K562 (cell line): Measurements from ENCODE around the gene TJP2. TPM values are rescaled to one million over a fixed set of nuclear protein-coding genes. Genes with fewer than 3 reads are reported as not detected.

Source experiments
- BRCA1 ChIP-seq, 2 experiments: fragments of 450-650 bp in 1 of 2; sonication (generic) in 1 of 2; formaldehyde crosslinking in 1 of 2; IDR thresholded peaks; 2 replicates each; pipeline versions ENCODE4 v1.5.0 to v1.6.1; 2017 to 2020; ENCODE audit warnings: mild to moderate bottlenecking in 1 of 2, missing genetic modification reagents in 1 of 2
- C11orf30 ChIP-seq: fragments of 450-650 bp; IDR thresholded peaks from 2 replicates; pipeline ENCODE4 v1.6.1; 2016; ENCODE audit warnings: low read depth, mild to moderate bottlenecking
- CAMTA2 ChIP-seq: fragments of 250-450 bp; sonication (Bioruptor Pico); conservative IDR thresholded peaks from 2 replicates; pipeline ENCODE4 v1.5.1; 2022
- E2F3 ChIP-seq: fragments of 250-450 bp; sonication (Bioruptor Pico); IDR thresholded peaks from 2 replicates; pipeline ENCODE4 v1.4.0; 2020; ENCODE audit warnings: mild to moderate bottlenecking
- FOXJ2 ChIP-seq: fragments of 200-800 bp; sonication (Bioruptor generic); IDR thresholded peaks from 2 replicates; pipeline ENCODE4 v1.6.1; 2016; ENCODE audit warnings: missing genetic modification characterization, missing compliant biosample characterization
- HDAC6 ChIP-seq: IDR thresholded peaks from 2 replicates; pipeline ENCODE4 v1.6.1; 2012; ENCODE audit warnings: low read depth, mild to moderate bottlenecking, control low read depth, inconsistent platforms, low read length, moderate library complexity
- HEY1 ChIP-seq: fragments of 250-450 bp; sonication (Bioruptor Pico); IDR thresholded peaks from 2 replicates; pipeline ENCODE4 v1.5.0; 2020; ENCODE audit warnings: mild to moderate bottlenecking, moderate library complexity, borderline replicate concordance
- ILK ChIP-seq: fragments of 450-650 bp; IDR thresholded peaks from 2 replicates; pipeline ENCODE4 v1.6.1; 2016; ENCODE audit warnings: missing genetic modification characterization, low read depth, mild to moderate bottlenecking, missing compliant biosample characterization, moderate library complexity, borderline replicate concordance
- MAFG ChIP-seq: fragments of 450-650 bp; conservative IDR thresholded peaks from 2 replicates; pipeline ENCODE4 v1.6.1; 2016; ENCODE audit warnings: missing genetic modification characterization, missing compliant biosample characterization
- MAFK ChIP-seq: IDR thresholded peaks from 2 replicates; pipeline ENCODE4 v1.6.1; 2011; ENCODE audit warnings: low read length, improper control_type of control experiment
- MCM5 ChIP-seq: fragments of 450-650 bp; IDR thresholded peaks from 2 replicates; pipeline ENCODE4 v1.6.1; 2016; ENCODE audit warnings: low read depth
- MED1 ChIP-seq: sonication (generic); formaldehyde crosslinking; IDR thresholded peaks from 2 replicates; pipeline ENCODE4 v1.8.1; 2023; ENCODE audit warnings: missing genetic modification reagents, borderline replicate concordance
- NFATC3 ChIP-seq: fragments of 450-650 bp; IDR thresholded peaks from 2 replicates; pipeline ENCODE4 v1.6.1; 2017; ENCODE audit warnings: mild to moderate bottlenecking
- NFYB ChIP-seq: IDR thresholded peaks from 2 replicates; pipeline ENCODE4 v1.6.1; 2011; ENCODE audit warnings: mild to moderate bottlenecking, moderate library complexity; ENCODE audit not compliant: insufficient read length; ENCODE audit errors: extremely low read depth
- NR2C1 ChIP-seq, 2 experiments: fragments of 450-650 bp; IDR thresholded peaks; 2 replicates each; pipeline ENCODE4 v1.6.1; 2017; ENCODE audit warnings: mild to moderate bottlenecking in 2 of 2, antibody characterized with exemption in 1 of 2, inconsistent platforms in 1 of 2, missing compliant biosample characterization in 1 of 2, missing genetic modification characterization in 1 of 2
- POLR2AphosphoS5 ChIP-seq: IDR thresholded peaks from 2 replicates; pipeline ENCODE4 v1.6.1; 2011; ENCODE audit warnings: mild to moderate bottlenecking, low read depth, low read length, moderate library complexity; ENCODE audit not compliant: control insufficient read depth, insufficient read depth
- RFX7 ChIP-seq: fragments of 250-450 bp; sonication (Bioruptor Pico); IDR thresholded peaks from 2 replicates; pipeline ENCODE4 v1.5.1; 2021; ENCODE audit warnings: mild to moderate bottlenecking
- STAG1 ChIP-seq: sonication (generic); formaldehyde crosslinking; IDR thresholded peaks from 2 replicates; pipeline ENCODE4 v1.5.0; 2020; ENCODE audit warnings: missing genetic modification reagents, borderline replicate concordance
- TBL1XR1 ChIP-seq, 2 experiments: IDR thresholded peaks; 2 replicates each; pipeline ENCODE4 v1.6.1; 2012; ENCODE audit warnings: improper control_type of control experiment in 2 of 2, low read length in 2 of 2, mild to moderate bottlenecking in 1 of 2
- ZKSCAN1 ChIP-seq: fragments of 150-350 bp; IDR thresholded peaks from 2 replicates; pipeline ENCODE4 v1.6.1; 2016; ENCODE audit warnings: low read depth, low read length
- ZKSCAN3 ChIP-seq: fragments of 250-450 bp; sonication (Bioruptor Pico); IDR thresholded peaks from 2 replicates; pipeline ENCODE4 v1.4.0; 2020
- ZNF212 ChIP-seq: fragments of 450-650 bp; formaldehyde crosslinking; IDR thresholded peaks from 2 replicates; pipeline ENCODE4 v1.4.0; 2020; ENCODE audit warnings: mild to moderate bottlenecking
- ZNF280A ChIP-seq: fragments of 450-650 bp; IDR thresholded peaks from 2 replicates; pipeline ENCODE4 v1.6.1; 2018; ENCODE audit warnings: mild to moderate bottlenecking, low read depth; ENCODE audit not compliant: partially characterized antibody
- ZNF316 ChIP-seq: fragments of 450-650 bp; IDR thresholded peaks from 2 replicates; pipeline ENCODE4 v1.6.1; 2016
- polyA plus RNA-seq, 8 experiments: library from polyadenylated mRNA; depleted of rRNA in 4 of 8; stranded (reverse) in 5 of 8; unstranded in 3 of 8; fragments of >200 nt; fragmentation: Nextera tagmentation in 2 of 8; fragmentation: Illumina TruSeq in 1 of 8; extraction: Ambion mirVana in 2 of 8; extraction: Trizol in 1 of 8; gene quantifications; 2 replicates each; pipeline versions ENCODE4 v1.2.1 to v1.2.3, GENCODE V29; 2011 to 2014; ENCODE audit warnings: inconsistent platforms in 1 of 8, missing spikeins in 1 of 8
- total RNA-seq, 7 experiments: library from RNA; depleted of rRNA in 6 of 7; stranded (reverse); fragments of >200 nt in 6 of 7; fragmentation: Illumina TruSeq in 2 of 7; extraction: Trizol in 2 of 7; gene quantifications; 2 replicates each; pipeline versions ENCODE4 v1.2.1 to v1.2.3, GENCODE V29; 2011 to 2021; ENCODE audit warnings: low replicate concordance in 1 of 7
- TF ChIP-seq, protein P1 (sequence below): sonication (generic); formaldehyde crosslinking; IDR thresholded peaks from 2 replicates; pipeline ENCODE4 v1.8.0; 2022; ENCODE audit warnings: mild to moderate bottlenecking, low read depth, missing genetic modification reagents
- TF ChIP-seq, protein P2 (sequence below), 3 experiments: fragments of 200-800 bp in 1 of 3; sonication (Bioruptor generic) in 1 of 3; sonication (generic) in 1 of 3; formaldehyde crosslinking in 1 of 3; IDR thresholded peaks; 2 replicates each; pipeline versions ENCODE4 v1.6.1 to v1.8.0; 2016 to 2022; ENCODE audit warnings: mild to moderate bottlenecking in 2 of 3, missing compliant biosample characterization in 2 of 3, missing genetic modification characterization in 2 of 3, missing genetic modification reagents in 1 of 3

TJP2 gene
- total and polyA plus RNA-seq, 9 of the 15 experiments (the other 6 are each of a cell fraction or from before 2014, with no cell fraction given) = 4.0 to 24.1 (median 16.8) TPM

GRCh38 chr9:69198521-69199220, 24.6 kb downstream of the TJP2 start (continued):
- TF ChIP-seq, protein P1, sequence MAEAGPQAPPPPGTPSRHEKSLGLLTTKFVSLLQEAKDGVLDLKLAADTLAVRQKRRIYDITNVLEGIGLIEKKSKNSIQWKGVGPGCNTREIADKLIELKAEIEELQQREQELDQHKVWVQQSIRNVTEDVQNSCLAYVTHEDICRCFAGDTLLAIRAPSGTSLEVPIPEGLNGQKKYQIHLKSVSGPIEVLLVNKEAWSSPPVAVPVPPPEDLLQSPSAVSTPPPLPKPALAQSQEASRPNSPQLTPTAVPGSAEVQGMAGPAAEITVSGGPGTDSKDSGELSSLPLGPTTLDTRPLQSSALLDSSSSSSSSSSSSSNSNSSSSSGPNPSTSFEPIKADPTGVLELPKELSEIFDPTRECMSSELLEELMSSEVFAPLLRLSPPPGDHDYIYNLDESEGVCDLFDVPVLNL (CRISPR knock-in tag) = no peak
- TF ChIP-seq ZKSCAN1 = no peak
- no peak for TF ChIP-seq CAMTA2 (CRISPR knock-in tag)
- TF ChIP-seq NFYB = no peak
- no peak for TF ChIP-seq POLR2AphosphoS5
- no peak for TF ChIP-seq FOXJ2
- peak; percentile 34 for TF ChIP-seq MAFK
- no peak for TF ChIP-seq NR2C1 (IDR thresholded peaks at IDR 0.05)
- no peak for TF ChIP-seq NR2C1 (tag; IDR thresholded peaks at IDR 0.05)
- no peak for TF ChIP-seq BRCA1 (IDR thresholded peaks at IDR 0.05)
- no peak for TF ChIP-seq BRCA1 (CRISPR knock-in tag; IDR thresholded peaks at IDR 0.05)
- no peak for TF ChIP-seq ZNF280A
- TF ChIP-seq MAFG (tag) = peak; percentile 55
- no peak for TF ChIP-seq ZNF212
- TF ChIP-seq STAG1 (CRISPR knock-in tag) = no peak
- TF ChIP-seq HEY1 (CRISPR knock-in tag) = no peak
- no peak for TF ChIP-seq HDAC6
- TF ChIP-seq TBL1XR1 (IDR thresholded peaks at IDR 0.05; ENCODE audit: low read length in 2 of 2) = no peak
- peak; percentile 73 for TF ChIP-seq ZNF316
- TF ChIP-seq NFATC3 = no peak
- TF ChIP-seq, protein P2, sequence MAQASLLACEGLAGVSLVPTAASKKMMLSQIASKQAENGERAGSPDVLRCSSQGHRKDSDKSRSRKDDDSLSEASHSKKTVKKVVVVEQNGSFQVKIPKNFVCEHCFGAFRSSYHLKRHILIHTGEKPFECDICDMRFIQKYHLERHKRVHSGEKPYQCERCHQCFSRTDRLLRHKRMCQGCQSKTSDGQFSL (CRISPR knock-in tag; IDR thresholded peaks at IDR 0.05) = no peak
- TF ChIP-seq, protein P2 (tag; IDR thresholded peaks at IDR 0.05) = no peak
- TF ChIP-seq MCM5 = no peak
- no peak for TF ChIP-seq ILK (tag)
- TF ChIP-seq ZKSCAN3 (CRISPR knock-in tag) = no peak
- no peak for TF ChIP-seq MED1 (CRISPR knock-in tag)
- TF ChIP-seq RFX7 (CRISPR knock-in tag) = no peak
- TF ChIP-seq C11orf30 = peak; percentile 68
- no peak for TF ChIP-seq E2F3 (CRISPR knock-in tag)
